K562 (cell line): ENCODE results near the gene WNT11. TPM values are rescaled to one million over a fixed set of nuclear protein-coding genes. Genes with fewer than 3 reads are reported as not detected.
A peak's percentile ranks its signal among the peaks of the same experiment; 100 is the strongest.

Experiments used
- CCNT2 ChIP-seq: IDR thresholded peaks from 2 replicates; pipeline ENCODE4 v1.6.1; 2011; ENCODE audit warnings: borderline replicate concordance, low read depth, mild to moderate bottlenecking, moderate library complexity, mixed read lengths, low read length; ENCODE audit not compliant: insufficient read length; ENCODE audit errors: extremely low read depth
- ETV1 ChIP-seq: fragments of 450-650 bp; conservative IDR thresholded peaks from 2 replicates; pipeline ENCODE4 v1.6.1; 2016; ENCODE audit warnings: missing genetic modification characterization, control low read depth, low read depth, missing compliant biosample characterization
- GABPB1 ChIP-seq: sonication (generic); formaldehyde crosslinking; IDR thresholded peaks from 2 replicates; pipeline ENCODE4 v1.8.0; 2022; ENCODE audit warnings: mild to moderate bottlenecking, missing genetic modification reagents
- HDAC2 ChIP-seq: fragments of 450-650 bp; IDR thresholded peaks from 2 replicates; pipeline ENCODE4 v1.6.1; 2016; ENCODE audit warnings: mild to moderate bottlenecking
- HMGN3 ChIP-seq: IDR thresholded peaks from 2 replicates; pipeline ENCODE4 v1.6.1; 2011; ENCODE audit warnings: borderline replicate concordance, low read depth, mild to moderate bottlenecking, mixed read lengths, low read length; ENCODE audit not compliant: insufficient read length; ENCODE audit errors: extremely low read depth
- MAZ ChIP-seq, 2 experiments: fragments of 450-650 bp in 1 of 2; sonication (generic) in 1 of 2; formaldehyde crosslinking; IDR thresholded peaks in 1 of 2; conservative IDR thresholded peaks in 1 of 2; 2 replicates each; pipeline versions ENCODE4 v1.4.0 to v1.5.0; 2020; ENCODE audit warnings: mild to moderate bottlenecking in 1 of 2, missing genetic modification reagents in 1 of 2
- NFXL1 ChIP-seq: fragments of 450-650 bp; formaldehyde crosslinking; IDR thresholded peaks from 2 replicates; pipeline ENCODE4 v1.4.0; 2021; ENCODE audit warnings: mild to moderate bottlenecking
- NR2C2 ChIP-seq, 2 experiments: fragments of 200-800 bp in 1 of 2; sonication (Bioruptor generic) in 1 of 2; sonication (generic) in 1 of 2; formaldehyde crosslinking in 1 of 2; IDR thresholded peaks; 2 replicates each; pipeline versions ENCODE4 v1.6.1 to v1.8.0; 2016 to 2022; ENCODE audit warnings: mild to moderate bottlenecking in 1 of 2, missing compliant biosample characterization in 1 of 2, missing genetic modification characterization in 1 of 2, missing genetic modification reagents in 1 of 2
- NRF1 ChIP-seq, 2 experiments: fragments of 450-650 bp; IDR thresholded peaks in 1 of 2; conservative IDR thresholded peaks in 1 of 2; 2 replicates each; pipeline ENCODE4 v1.6.1; 2014; ENCODE audit warnings: mild to moderate bottlenecking in 2 of 2
- PHB ChIP-seq: fragments of 250-450 bp; sonication (Bioruptor Pico); IDR thresholded peaks from 2 replicates; pipeline ENCODE4 v1.5.0; 2021
- SIN3A ChIP-seq, 2 experiments: fragments of 150-350 bp in 1 of 2; IDR thresholded peaks; 2 replicates each; pipeline ENCODE4 v1.6.1; 2011 to 2016; ENCODE audit warnings: borderline replicate concordance in 2 of 2, low read depth in 2 of 2, low read length in 2 of 2, mild to moderate bottlenecking in 2 of 2, moderate library complexity in 2 of 2; ENCODE audit not compliant: control insufficient read depth in 1 of 2
- SIRT6 ChIP-seq: IDR thresholded peaks from one replicate; pipeline ENCODE4 v1.6.1; 2012; ENCODE audit warnings: low read depth, mild to moderate bottlenecking, control low read depth, inconsistent platforms, low read length, moderate library complexity
- TFAP4 ChIP-seq: sonication (generic); formaldehyde crosslinking; IDR thresholded peaks from 2 replicates; pipeline ENCODE4 v1.8.0; 2022; ENCODE audit warnings: missing genetic modification reagents, mild to moderate bottlenecking, moderate library complexity, borderline replicate concordance
- U2AF2 ChIP-seq: fragments of 200-400 bp; formaldehyde crosslinking; optimal IDR thresholded peaks from 2 replicates; pipeline ENCODE3; 2017; ENCODE audit warnings: low read depth, mild to moderate bottlenecking, low read length
- ZFX ChIP-seq: sonication (generic); formaldehyde crosslinking; IDR thresholded peaks from 2 replicates; pipeline ENCODE4 v1.8.0; 2022; ENCODE audit warnings: mild to moderate bottlenecking, missing genetic modification reagents, moderate library complexity
- ZKSCAN8 ChIP-seq: fragments of 200-800 bp; sonication (Bioruptor generic); IDR thresholded peaks from 2 replicates; pipeline ENCODE4 v1.6.1; 2016; ENCODE audit warnings: missing genetic modification characterization, missing compliant biosample characterization
- ZNF316 ChIP-seq: fragments of 450-650 bp; IDR thresholded peaks from 2 replicates; pipeline ENCODE4 v1.6.1; 2016
- ZNF354B ChIP-seq: fragments of 250-450 bp; sonication (Bioruptor Pico); IDR thresholded peaks from 2 replicates; pipeline ENCODE4 v1.4.0; 2020
- ZNF384 ChIP-seq: IDR thresholded peaks from 2 replicates; pipeline ENCODE4 v1.6.1; 2012; ENCODE audit warnings: low read depth, low read length, improper control_type of control experiment
- ZNF511 ChIP-seq: sonication (generic); formaldehyde crosslinking; IDR thresholded peaks from 2 replicates; pipeline ENCODE4 v1.8.0; 2022; ENCODE audit warnings: mild to moderate bottlenecking, missing genetic modification reagents
- polyA plus RNA-seq, 8 experiments: library from polyadenylated mRNA; depleted of rRNA in 4 of 8; stranded (reverse) in 5 of 8; unstranded in 3 of 8; fragments of >200 nt; fragmentation: Nextera tagmentation in 2 of 8; fragmentation: Illumina TruSeq in 1 of 8; extraction: Ambion mirVana in 2 of 8; extraction: Trizol in 1 of 8; gene quantifications; 2 replicates each; pipeline versions ENCODE4 v1.2.1 to v1.2.3, GENCODE V29; 2011 to 2014; ENCODE audit warnings: inconsistent platforms in 1 of 8, missing spikeins in 1 of 8
- total RNA-seq, 7 experiments: library from RNA; depleted of rRNA in 6 of 7; stranded (reverse); fragments of >200 nt in 6 of 7; fragmentation: Illumina TruSeq in 2 of 7; extraction: Trizol in 2 of 7; gene quantifications; 2 replicates each; pipeline versions ENCODE4 v1.2.1 to v1.2.3, GENCODE V29; 2011 to 2021; ENCODE audit warnings: low replicate concordance in 1 of 7
- TF ChIP-seq, protein P1 (sequence below): fragments of 250-450 bp; sonication (Bioruptor Pico); IDR thresholded peaks from 2 replicates; pipeline ENCODE4 v1.4.0; 2020; ENCODE audit warnings: mild to moderate bottlenecking

The WNT11 gene
- total and polyA plus RNA-seq, 9 of the 15 experiments (the other 6 are each of a cell fraction or from before 2014, with no cell fraction given): 0.03 to 0.20 (median 0.09) TPM; not detected in 4

DNA sequence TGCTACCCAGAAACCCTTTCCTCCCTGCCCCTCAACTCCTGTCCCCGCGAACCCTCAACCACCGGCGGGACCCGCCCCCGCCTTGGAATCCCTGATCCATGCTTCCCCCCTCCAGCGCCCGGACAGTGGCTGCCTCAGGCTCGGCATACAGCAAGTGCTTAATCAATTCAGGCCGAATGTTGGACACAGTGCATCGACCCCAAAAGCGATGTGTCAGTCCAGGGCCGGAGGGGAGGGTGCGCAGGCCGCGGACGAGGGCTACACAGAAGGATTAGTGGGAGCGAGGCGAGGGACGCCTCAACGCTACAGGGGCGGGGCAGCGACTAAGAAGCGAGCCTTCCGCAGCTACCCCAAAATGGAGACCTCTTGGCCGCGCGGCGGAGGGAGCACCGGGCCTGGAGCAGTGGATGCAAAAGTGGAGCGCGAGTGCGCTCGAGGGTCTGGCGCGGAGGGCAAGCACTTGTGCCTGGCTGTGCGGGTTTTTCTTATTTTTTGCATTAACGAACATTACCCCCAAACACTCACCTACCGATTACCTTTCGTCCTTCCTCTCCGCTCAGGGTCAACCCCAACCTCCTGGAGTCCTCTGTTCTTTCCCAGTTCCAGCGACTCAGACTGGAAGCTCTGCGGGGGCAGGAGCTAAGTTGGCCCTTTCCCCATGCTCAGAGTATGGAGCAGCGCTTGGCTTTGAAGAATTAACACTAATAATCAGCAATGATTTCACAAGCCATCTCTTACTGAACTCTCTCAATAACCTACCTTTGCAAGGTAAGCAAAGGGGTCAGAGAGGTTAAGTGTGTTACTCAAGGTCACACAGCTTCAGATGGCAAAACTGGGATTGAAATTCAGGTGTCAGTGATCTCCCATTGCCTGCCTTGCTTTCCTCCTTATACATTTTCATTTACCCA lies 30.0 kb upstream of the WNT11 start (continued):
- TF ChIP-seq TFAP4 (CRISPR knock-in tag): peak; percentile 62
- TF ChIP-seq U2AF2: no peak
- peak; percentile 43; the same call in 1 of the 2 replicates for TF ChIP-seq GABPB1 (CRISPR knock-in tag)
- TF ChIP-seq ZNF511: no peak; the same call in 1 of the 2 replicates
- peak; percentile 99 for TF ChIP-seq ZKSCAN8 (CRISPR knock-in tag)
- TF ChIP-seq PHB (CRISPR knock-in tag): no peak
- no peak for TF ChIP-seq SIRT6
- peak; percentile 70 for TF ChIP-seq ZFX (CRISPR knock-in tag)
- no peak for TF ChIP-seq ZNF384
- 0 out of 4 replicates have a peak, but pooled peaks of 1 of the 2 experiments have one; percentile 2 for TF ChIP-seq SIN3A (IDR thresholded peaks at IDR 0.05; ENCODE audit: borderline replicate concordance in 2 of 2, control insufficient read depth in 1 of 2, low read depth in 2 of 2, low read length in 2 of 2)
- no peak for TF ChIP-seq ZNF354B (CRISPR knock-in tag)
- TF ChIP-seq CCNT2: no peak
- TF ChIP-seq, protein P1, sequence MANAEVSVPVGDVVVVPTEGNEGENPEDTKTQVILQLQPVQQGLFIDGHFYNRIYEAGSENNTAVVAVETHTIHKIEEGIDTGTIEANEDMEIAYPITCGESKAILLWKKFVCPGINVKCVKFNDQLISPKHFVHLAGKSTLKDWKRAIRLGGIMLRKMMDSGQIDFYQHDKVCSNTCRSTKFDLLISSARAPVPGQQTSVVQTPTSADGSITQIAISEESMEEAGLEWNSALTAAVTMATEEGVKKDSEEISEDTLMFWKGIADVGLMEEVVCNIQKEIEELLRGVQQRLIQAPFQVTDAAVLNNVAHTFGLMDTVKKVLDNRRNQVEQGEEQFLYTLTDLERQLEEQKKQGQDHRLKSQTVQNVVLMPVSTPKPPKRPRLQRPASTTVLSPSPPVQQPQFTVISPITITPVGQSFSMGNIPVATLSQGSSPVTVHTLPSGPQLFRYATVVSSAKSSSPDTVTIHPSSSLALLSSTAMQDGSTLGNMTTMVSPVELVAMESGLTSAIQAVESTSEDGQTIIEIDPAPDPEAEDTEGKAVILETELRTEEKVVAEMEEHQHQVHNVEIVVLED (CRISPR knock-in tag): no peak
- TF ChIP-seq ETV1: no peak
- peak; percentile 41 for TF ChIP-seq HMGN3
- peak; percentile 35 for TF ChIP-seq HDAC2
- TF ChIP-seq MAZ (CRISPR knock-in tag; conservative IDR thresholded peaks at IDR 0.05 in 1 of 2, IDR thresholded peaks at IDR 0.05 in 1 of 2): peak; percentile 13 to 75; a peak in 2 of 4 replicates
- peak; percentile 79 for TF ChIP-seq ZNF316
- TF ChIP-seq NFXL1 (CRISPR knock-in tag): no peak
- peak; percentile 75 to 79 for TF ChIP-seq NRF1 (conservative IDR thresholded peaks at IDR 0.05 in 1 of 2, IDR thresholded peaks at IDR 0.05 in 1 of 2)
- no peak for TF ChIP-seq NR2C2 (CRISPR knock-in tag; IDR thresholded peaks at IDR 0.05)
- peak; percentile 51; the same call in 1 of the 2 replicates for TF ChIP-seq NR2C2 (tag; IDR thresholded peaks at IDR 0.05)
